Stimulated activated CD8-positive, alpha-beta memory T cell treated with anti-CD3 and anti-CD28 coated beads, Interleukin-4, amount 100 ng/mL, for 48 hours (primary cell): ENCODE data around the gene HECA.
"Not testable (repeated sequence)": the region's sequence is repeated elsewhere in the genome, so short reads cannot be mapped to it uniquely, and the experiment has no call there.

ENCODE experiments used
- DNase-seq: peaks from one replicate; pipeline ENCODE4 v3.0.0-alpha.2; 2020

The HECA gene

DNA sequence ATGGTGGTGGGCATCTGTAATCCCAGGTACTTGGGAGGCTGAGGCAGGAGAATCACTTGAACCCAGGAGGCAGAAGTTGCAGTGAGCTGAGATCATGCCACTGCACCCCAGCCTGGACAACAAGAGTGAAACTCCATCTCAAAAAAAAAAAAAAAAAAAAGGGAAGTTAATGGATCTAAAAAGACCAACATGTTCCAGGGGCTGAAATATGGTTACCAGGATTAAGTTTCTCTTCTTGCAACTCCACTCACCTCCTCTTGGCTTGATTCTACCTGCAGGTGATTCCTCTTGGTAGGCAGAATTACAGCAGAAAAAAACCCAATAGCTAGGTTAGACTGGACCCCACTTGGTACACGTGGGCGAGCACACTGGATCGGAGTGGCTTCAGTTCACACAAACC, 93.5 kb downstream of the HECA start:
- not testable (repeated sequence) for DNase-seq
